ENCODE measurements around the gene CPA3. TPM values are rescaled to one million over a fixed set of nuclear protein-coding genes. Genes with fewer than 3 reads are reported as not detected.

Gene CPA3
- total and polyA plus RNA-seq, 10 of the 15 experiments (the other 5 are each of a cell fraction or from before 2014, with no cell fraction given), result not detected

DNA sequence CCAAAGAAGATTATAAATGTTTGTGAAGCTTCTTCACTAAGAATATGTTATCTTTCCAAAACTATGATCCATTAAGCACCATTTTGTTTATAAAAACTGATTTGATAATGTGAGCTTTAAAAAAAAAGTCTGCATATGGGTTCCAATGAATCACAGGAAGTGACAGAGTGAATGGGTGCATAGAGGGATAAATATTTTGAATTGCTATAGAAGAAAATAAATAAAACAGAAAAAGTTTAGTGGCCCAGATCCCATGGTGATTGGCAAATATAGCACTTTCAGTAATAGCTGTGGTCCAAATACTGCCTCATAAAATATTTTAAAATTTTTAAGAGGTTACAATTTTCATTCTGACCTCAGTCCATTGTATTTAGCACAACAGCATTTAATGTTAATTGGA lies 19.2 kb downstream of the CPA3 start (continued):
- TF ChIP-seq PBX3 (IDR thresholded peaks at IDR 0.05; ENCODE audit: insufficient replicate concordance, low read depth, low read length) (no peak), TARDBP (IDR thresholded peaks at IDR 0.05; ENCODE audit: borderline replicate concordance) (no peak), TCF3 (IDR thresholded peaks at IDR 0.05; ENCODE audit: borderline replicate concordance, insufficient read depth, low read depth, low read length) (no peak), NBN (IDR thresholded peaks at IDR 0.05) (no peak), SPI1 (IDR thresholded peaks at IDR 0.05; ENCODE audit: borderline replicate concordance, insufficient read depth, low read depth, low read length) (no peak)

DNA sequence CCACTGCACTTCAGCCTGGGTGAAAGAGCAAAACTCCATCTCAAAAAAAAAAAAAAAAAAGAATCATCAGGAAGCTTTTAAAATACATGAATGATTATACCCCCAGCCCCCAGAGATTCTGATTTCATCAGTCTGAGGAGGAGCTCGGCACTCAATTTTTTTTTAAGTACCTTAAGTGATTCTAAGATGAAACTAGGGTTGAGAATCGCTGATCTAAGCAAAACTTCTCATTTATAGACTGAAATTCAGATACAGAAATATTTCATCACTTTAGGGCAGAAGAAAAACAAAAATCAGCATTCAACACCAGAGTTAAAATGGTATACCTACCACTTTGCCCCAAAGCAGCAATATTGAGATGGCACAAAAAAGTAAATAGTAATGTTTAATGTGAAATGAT lies 24.7 kb downstream of the CPA3 start:
- CTCF ChIA-PET, result no interaction called here
- POLR2A ChIA-PET, result interaction anchor here (0.6 kb wide), 1 partner anchor 1301 kb away, joined by 3 read pairs; no protein-coding TSS in a partner anchor
- intact Hi-C loops (cut with micrococcal nuclease; ENCODE audit: unreplicated experiment), result no loop called here

More for the DNA sequence above, 24.7 kb downstream of the CPA3 start:
- H2AFZ ChIP-seq (ENCODE audit: control insufficient read depth, low read depth, low read length), result no peak overlapping the region
- no peaks in the 10 kb centered on the region for H3K36me3 ChIP-seq (ENCODE audit: control insufficient read depth in 2 of 2, insufficient read depth in 2 of 2, low read length in 1 of 2)
- ATAC-seq (no peak), FAIRE-seq (no peak), DNase-seq (ENCODE audit: low read depth, low spot score) (no peak)
- no peak overlapping the region for H3K27ac ChIP-seq (ENCODE audit: control insufficient read depth, insufficient read depth)
- no TSS peak for BruUV-seq (replicated peaks)
- TF ChIP-seq SUPT20H (IDR thresholded peaks at IDR 0.05; ENCODE audit: borderline replicate concordance, control insufficient read depth, low read depth, low read length) (no peak), ZNF274 (IDR thresholded peaks at IDR 0.05; ENCODE audit: insufficient read depth, insufficient read length) (no peak), NRF1 (conservative IDR thresholded peaks at IDR 0.05; ENCODE audit: low read depth, low read length) (no peak), RBBP5 (conservative IDR thresholded peaks at IDR 0.05) (no peak), HSF1 (IDR thresholded peaks at IDR 0.05; ENCODE audit: low read depth, low read length) (no peak), BMI1 (IDR thresholded peaks at IDR 0.05; ENCODE audit: borderline replicate concordance) (no peak), SMAD5 (IDR thresholded peaks at IDR 0.05; ENCODE audit: low read depth) (no peak), ESRRA (IDR thresholded peaks at IDR 0.05; ENCODE audit: low read length) (no peak), GATAD2B (conservative IDR thresholded peaks at IDR 0.05; ENCODE audit: low read depth) (no peak)
- RAD21 ChIA-PET (ENCODE audit: unreplicated experiment), result interaction anchor here (0.6 kb wide), 1 partner anchor 666 kb away, joined by 3 read pairs; no protein-coding TSS in a partner anchor
- H3K9me3 ChIP-seq (replicated peaks; ENCODE audit: control insufficient read depth, insufficient read depth, low read length), result no peaks in the 10 kb centered on the region
- WGBS (ENCODE audit: insufficient coverage, insufficient replicate concordance, low lambda C conversion rate, missing lambda C conversion rate), result 0% methylated on average over 2 of the region's 2 CpGs
- H3K4me1 ChIP-seq (ENCODE audit: control insufficient read depth, insufficient read depth, low read length), result no peaks in the 10 kb centered on the region
- no peak overlapping the region for H3K4me3 ChIP-seq
- no peak overlapping the region for H3K4me2 ChIP-seq (ENCODE audit: control insufficient read depth, insufficient read depth)
- no peaks in the 10 kb centered on the region for H3K27me3 ChIP-seq (replicated peaks in 1 of 2; ENCODE audit: control insufficient read depth in 2 of 2, insufficient read depth in 2 of 2, low read length in 1 of 2)
- no peak overlapping the region for H3K9ac ChIP-seq (ENCODE audit: control insufficient read depth, insufficient read depth, low read length)
- H3K79me2 ChIP-seq (ENCODE audit: control insufficient read depth, insufficient read depth, low read length), result no peaks in the 10 kb centered on the region
- in situ Hi-C loops (cut with MboI), result no loop called here
- H4K20me1 ChIP-seq (ENCODE audit: control insufficient read depth, insufficient read depth), result no peaks in the 10 kb centered on the region
- SMC1A ChIA-PET (ENCODE audit: uncharacterized antibody, unreplicated experiment), result interaction anchor here (1.0 to 1.2 kb wide), 2 partner anchors 8 to 21 kb away, joined by 3 read pairs; no protein-coding TSS in a partner anchor
